GM12891 (cell line): Measurements from ENCODE around the gene DENND6A.

ENCODE experiments used
- POLR2A ChIP-seq: IDR thresholded peaks from 2 replicates; pipeline ENCODE4 v1.6.1; 2011; ENCODE audit warnings: low read depth, low read length, control low read depth
- POLR2AphosphoS5 ChIP-seq: IDR thresholded peaks from 2 replicates; pipeline ENCODE4 v1.6.1; 2011; ENCODE audit warnings: low read depth, low read length, control low read depth
- TAF1 ChIP-seq: IDR thresholded peaks from 2 replicates; pipeline ENCODE4 v1.6.1; 2011; ENCODE audit warnings: low read depth, low read length, control low read depth

DNA sequence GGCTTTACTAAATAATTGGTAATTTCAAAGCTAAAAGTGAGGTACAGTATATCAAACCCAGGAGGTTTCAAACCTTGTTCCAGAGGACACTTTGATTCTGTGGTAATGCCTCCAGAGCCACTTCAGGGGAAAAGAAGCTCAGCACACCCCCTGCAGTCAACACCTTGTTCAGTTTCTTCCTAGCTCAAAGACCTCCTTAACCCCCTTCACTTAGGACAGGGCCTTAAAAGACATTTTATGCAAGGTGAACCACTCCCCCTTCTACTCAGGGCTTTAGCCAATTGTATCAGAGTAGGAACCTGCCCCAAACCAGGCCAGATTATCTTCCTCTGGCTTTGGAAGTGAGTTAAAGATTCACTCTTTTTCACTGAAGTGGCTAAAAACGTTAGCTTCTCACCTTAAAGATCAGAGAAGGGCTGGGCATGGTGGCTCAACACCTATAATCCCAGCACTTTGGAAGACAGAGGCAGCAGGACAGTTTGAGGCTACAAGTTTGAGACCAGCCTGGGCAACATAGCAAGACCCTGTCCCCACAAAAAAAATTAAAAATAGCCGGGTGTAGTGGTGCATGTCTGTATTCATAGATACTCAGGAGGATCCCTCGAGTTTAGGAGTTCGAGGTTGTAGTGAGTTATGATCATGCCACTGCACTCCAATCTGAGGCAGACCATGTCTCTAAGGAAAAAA, 3.4 kb downstream of the DENND6A start:
- no peak for TF ChIP-seq POLR2AphosphoS5
- no peak for TF ChIP-seq TAF1
- no peak for TF ChIP-seq POLR2A
